ENCODE data around the gene RAPSN.

DNA sequence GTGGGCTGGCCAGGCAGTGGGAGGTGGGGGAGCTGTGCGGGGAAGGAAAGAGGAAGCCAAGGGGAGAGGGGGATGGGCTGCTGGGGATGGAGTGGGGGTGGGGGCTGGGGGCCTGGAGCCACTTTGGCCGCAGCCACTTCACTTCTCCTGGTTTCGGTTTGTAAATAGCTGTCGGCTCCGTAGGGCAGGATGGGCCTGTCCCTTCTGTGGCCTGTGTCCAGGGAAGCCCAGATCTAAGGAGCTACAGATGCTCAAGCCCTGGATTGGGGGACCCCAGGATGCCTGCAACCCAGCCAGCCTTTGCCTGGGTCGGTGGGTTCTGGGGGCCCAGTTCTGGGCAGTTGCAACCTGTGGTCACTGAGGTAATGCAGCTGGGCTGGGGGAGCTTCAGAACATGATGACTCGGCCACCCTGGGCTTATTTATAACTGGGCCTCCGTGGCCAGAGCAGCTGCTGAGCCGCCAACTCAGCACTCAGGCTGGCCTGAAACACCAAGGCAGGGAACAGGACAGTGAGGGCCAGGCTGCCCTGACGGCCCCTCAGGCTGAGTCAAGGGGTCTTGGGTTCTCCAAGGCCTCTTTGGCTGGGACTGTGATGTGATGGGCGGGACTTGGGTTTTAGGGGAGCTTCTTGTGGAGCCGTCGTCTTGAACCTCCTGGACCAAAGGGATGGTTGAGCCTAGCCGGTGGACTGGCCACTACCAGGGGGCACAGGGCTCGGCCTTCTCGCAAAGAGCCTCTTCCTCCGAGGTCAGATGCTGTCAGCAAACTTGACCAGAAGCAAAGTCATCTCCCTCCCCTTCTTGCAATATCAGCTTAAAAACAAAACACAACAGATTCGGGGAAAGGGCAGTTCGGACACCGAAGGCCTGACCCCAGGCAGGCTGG lies 55.5 kb downstream of the RAPSN start:
- TF ChIP-seq, protein P1, sequence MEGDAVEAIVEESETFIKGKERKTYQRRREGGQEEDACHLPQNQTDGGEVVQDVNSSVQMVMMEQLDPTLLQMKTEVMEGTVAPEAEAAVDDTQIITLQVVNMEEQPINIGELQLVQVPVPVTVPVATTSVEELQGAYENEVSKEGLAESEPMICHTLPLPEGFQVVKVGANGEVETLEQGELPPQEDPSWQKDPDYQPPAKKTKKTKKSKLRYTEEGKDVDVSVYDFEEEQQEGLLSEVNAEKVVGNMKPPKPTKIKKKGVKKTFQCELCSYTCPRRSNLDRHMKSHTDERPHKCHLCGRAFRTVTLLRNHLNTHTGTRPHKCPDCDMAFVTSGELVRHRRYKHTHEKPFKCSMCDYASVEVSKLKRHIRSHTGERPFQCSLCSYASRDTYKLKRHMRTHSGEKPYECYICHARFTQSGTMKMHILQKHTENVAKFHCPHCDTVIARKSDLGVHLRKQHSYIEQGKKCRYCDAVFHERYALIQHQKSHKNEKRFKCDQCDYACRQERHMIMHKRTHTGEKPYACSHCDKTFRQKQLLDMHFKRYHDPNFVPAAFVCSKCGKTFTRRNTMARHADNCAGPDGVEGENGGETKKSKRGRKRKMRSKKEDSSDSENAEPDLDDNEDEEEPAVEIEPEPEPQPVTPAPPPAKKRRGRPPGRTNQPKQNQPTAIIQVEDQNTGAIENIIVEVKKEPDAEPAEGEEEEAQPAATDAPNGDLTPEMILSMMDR (IDR thresholded peaks at IDR 0.05), result no peak
- no peak for TF ChIP-seq POLR2A (IDR thresholded peaks at IDR 0.05)
